ENCODE results near the gene CBFA2T2. TPM values are rescaled to one million over a fixed set of nuclear protein-coding genes. Genes with fewer than 3 reads are reported as not detected.

CBFA2T2 gene
- total and polyA plus RNA-seq, 10 of the 15 experiments (the other 5 are each of a cell fraction or from before 2014, with no cell fraction given): 0.61 to 8.6 (median 5.5) TPM

- TF ChIP-seq RCOR1 (conservative IDR thresholded peaks at IDR 0.05; ENCODE audit: low read depth, low read length): no peak
- TF ChIP-seq, protein P1, sequence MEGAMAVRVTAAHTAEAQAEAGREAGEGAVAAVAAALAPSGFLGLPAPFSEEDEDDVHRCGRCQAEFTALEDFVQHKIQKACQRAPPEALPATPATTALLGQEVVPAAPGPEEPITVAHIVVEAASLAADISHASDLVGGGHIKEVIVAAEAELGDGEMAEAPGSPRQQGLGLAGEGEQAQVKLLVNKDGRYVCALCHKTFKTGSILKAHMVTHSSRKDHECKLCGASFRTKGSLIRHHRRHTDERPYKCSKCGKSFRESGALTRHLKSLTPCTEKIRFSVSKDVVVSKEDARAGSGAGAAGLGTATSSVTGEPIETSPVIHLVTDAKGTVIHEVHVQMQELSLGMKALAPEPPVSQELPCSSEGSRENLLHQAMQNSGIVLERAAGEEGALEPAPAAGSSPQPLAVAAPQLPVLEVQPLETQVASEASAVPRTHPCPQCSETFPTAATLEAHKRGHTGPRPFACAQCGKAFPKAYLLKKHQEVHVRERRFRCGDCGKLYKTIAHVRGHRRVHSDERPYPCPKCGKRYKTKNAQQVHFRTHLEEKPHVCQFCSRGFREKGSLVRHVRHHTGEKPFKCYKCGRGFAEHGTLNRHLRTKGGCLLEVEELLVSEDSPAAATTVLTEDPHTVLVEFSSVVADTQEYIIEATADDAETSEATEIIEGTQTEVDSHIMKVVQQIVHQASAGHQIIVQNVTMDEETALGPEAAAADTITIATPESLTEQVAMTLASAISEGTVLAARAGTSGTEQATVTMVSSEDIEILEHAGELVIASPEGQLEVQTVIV (IDR thresholded peaks at IDR 0.05; ENCODE audit: borderline replicate concordance, partially characterized antibody): no peak
- TF ChIP-seq CTCF (IDR thresholded peaks at IDR 0.05 in 2 of 3, conservative IDR thresholded peaks at IDR 0.05 in 1 of 3; ENCODE audit: control insufficient read depth in 2 of 3, extremely low read depth in 1 of 3, insufficient read depth in 1 of 3, low read depth in 3 of 3, low read length in 3 of 3): peak in 2 of 3 experiments; percentile 21 to 28; a peak in 2 of 6 replicates
- TF ChIP-seq ZNF622 (IDR thresholded peaks at IDR 0.05): no peak
- no peak for TF ChIP-seq ZNF274 (IDR thresholded peaks at IDR 0.05; ENCODE audit: insufficient read depth, insufficient read length)
- no peak for TF ChIP-seq RBBP5 (conservative IDR thresholded peaks at IDR 0.05)
- no peak for TF ChIP-seq TBL1XR1 (IDR thresholded peaks at IDR 0.05; ENCODE audit: low read depth, low read length)
- TF ChIP-seq EGR1 (IDR thresholded peaks at IDR 0.05; ENCODE audit: borderline replicate concordance in 1 of 2, low read depth in 2 of 2, low read length in 2 of 2): peak in 1 of 2 experiments; percentile 67; a peak in 1 of 3 replicates
- TF ChIP-seq NR2C1 (IDR thresholded peaks at IDR 0.05): peak; percentile 10; the same call in 1 of the 2 replicates
- TF ChIP-seq RB1 (IDR thresholded peaks at IDR 0.05; ENCODE audit: borderline replicate concordance): peak; percentile 99
- TF ChIP-seq ZNF207 (IDR thresholded peaks at IDR 0.05; ENCODE audit: borderline replicate concordance): no peak
- peak; percentile 57; the same call in 1 of the 2 replicates for TF ChIP-seq POLR2A (IDR thresholded peaks at IDR 0.05; ENCODE audit: low read depth, low read length)
- no peak for TF ChIP-seq EP300 (IDR thresholded peaks at IDR 0.05; ENCODE audit: borderline replicate concordance in 1 of 2, control insufficient read depth in 1 of 2, low read depth in 2 of 2, low read length in 2 of 2)
- TF ChIP-seq MXI1 (IDR thresholded peaks at IDR 0.05; ENCODE audit: low read depth, low read length): peak; percentile 85; the same call in 1 of the 2 replicates
- no peak for TF ChIP-seq POLR2AphosphoS2 (IDR thresholded peaks at IDR 0.05; ENCODE audit: low read depth, low read length)
- no peak for TF ChIP-seq ZNF384 (IDR thresholded peaks at IDR 0.05; ENCODE audit: borderline replicate concordance, low read depth, low read length)
- TF ChIP-seq, protein P2, sequence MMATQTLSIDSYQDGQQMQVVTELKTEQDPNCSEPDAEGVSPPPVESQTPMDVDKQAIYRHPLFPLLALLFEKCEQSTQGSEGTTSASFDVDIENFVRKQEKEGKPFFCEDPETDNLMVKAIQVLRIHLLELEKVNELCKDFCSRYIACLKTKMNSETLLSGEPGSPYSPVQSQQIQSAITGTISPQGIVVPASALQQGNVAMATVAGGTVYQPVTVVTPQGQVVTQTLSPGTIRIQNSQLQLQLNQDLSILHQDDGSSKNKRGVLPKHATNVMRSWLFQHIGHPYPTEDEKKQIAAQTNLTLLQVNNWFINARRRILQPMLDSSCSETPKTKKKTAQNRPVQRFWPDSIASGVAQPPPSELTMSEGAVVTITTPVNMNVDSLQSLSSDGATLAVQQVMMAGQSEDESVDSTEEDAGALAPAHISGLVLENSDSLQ (IDR thresholded peaks at IDR 0.05): no peak
- TF ChIP-seq TAF1 (IDR thresholded peaks at IDR 0.05; ENCODE audit: borderline replicate concordance, low read depth, low read length): no peak
- TF ChIP-seq, protein P3, sequence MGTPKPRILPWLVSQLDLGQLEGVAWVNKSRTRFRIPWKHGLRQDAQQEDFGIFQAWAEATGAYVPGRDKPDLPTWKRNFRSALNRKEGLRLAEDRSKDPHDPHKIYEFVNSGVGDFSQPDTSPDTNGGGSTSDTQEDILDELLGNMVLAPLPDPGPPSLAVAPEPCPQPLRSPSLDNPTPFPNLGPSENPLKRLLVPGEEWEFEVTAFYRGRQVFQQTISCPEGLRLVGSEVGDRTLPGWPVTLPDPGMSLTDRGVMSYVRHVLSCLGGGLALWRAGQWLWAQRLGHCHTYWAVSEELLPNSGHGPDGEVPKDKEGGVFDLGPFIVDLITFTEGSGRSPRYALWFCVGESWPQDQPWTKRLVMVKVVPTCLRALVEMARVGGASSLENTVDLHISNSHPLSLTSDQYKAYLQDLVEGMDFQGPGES (IDR thresholded peaks at IDR 0.05): peak; percentile 75
- peak; percentile 88 for TF ChIP-seq SP1 (IDR thresholded peaks at IDR 0.05; ENCODE audit: low read depth, low read length)
Observed at GRCh38 chr20:33686100-33686983, 196.4 kb downstream of the CBFA2T2 start, which contains the start of gene E2F1 (continued).
